Gastroesophageal sphincter (tissue), 4 donors: ENCODE data around the gene PCDHGA4. TPM values are rescaled to one million over a fixed set of nuclear protein-coding genes. Genes with fewer than 3 reads are reported as not detected.
"Not testable (repeated sequence)": the region's sequence is repeated elsewhere in the genome, so short reads cannot be mapped to it uniquely, and the experiment has no call there.

Experiments used
- ATAC-seq: fragments of 150-250 bp; one replicate; pipeline ENCODE4 v1.9.1; 2016; ENCODE audit warnings: mild to moderate bottlenecking, moderate library complexity
- H3K27ac ChIP-seq, 4 donors: fragments of 200-600 bp; sonication (generic) in 3 of 4; 1 replicate in 3 of 4; 2 replicates in 1 of 4; pipeline ENCODE4 v1.5.1; 2016 to 2019
- H3K27me3 ChIP-seq: fragments of 200-600 bp; sonication (generic); one replicate; pipeline ENCODE4 v1.5.1; 2019
- H3K36me3 ChIP-seq, 2 donors: fragments of 200-600 bp; sonication (generic); one replicate each; pipeline ENCODE4 v1.5.1; 2019; ENCODE audit warnings: control low read depth in 1 of 2
- H3K4me1 ChIP-seq, 3 donors: fragments of 200-600 bp; sonication (generic); 1 replicate in 2 of 3; 2 replicates in 1 of 3; pipeline ENCODE4 v1.5.1; 2016 to 2019; ENCODE audit warnings: control low read depth in 2 of 3
- H3K4me3 ChIP-seq, 2 donors: fragments of 200-600 bp; sonication (generic); one replicate each; pipeline ENCODE4 v1.5.1; 2019; ENCODE audit warnings: mild to moderate bottlenecking in 1 of 2, moderate library complexity in 1 of 2
- H3K9me3 ChIP-seq, 3 donors: fragments of 200-600 bp; sonication (generic); one replicate each; pipeline ENCODE4 v1.5.1; 2017 to 2019; ENCODE audit warnings: control low read depth in 2 of 3
- EP300 ChIP-seq: sonication (generic); formaldehyde crosslinking; IDR thresholded peaks from one replicate; pipeline ENCODE4 v1.6.1; 2017; ENCODE audit warnings: antibody characterized with exemption, mild to moderate bottlenecking
- POLR2A ChIP-seq, 2 donors: fragments of 450-650 bp; IDR thresholded peaks; one replicate each; pipeline ENCODE4 v1.6.1; 2017; ENCODE audit warnings: antibody characterized with exemption in 2 of 2, mild to moderate bottlenecking in 2 of 2, moderate library complexity in 1 of 2
- POLR2AphosphoS5 ChIP-seq: sonication (generic); formaldehyde crosslinking; IDR thresholded peaks from one replicate; pipeline ENCODE4 v1.6.1; 2017; ENCODE audit warnings: antibody characterized with exemption
- WGBS, 2 donors: methylation state at CpG; one replicate each; pipeline ENCODE4 v1.1.5; 2018; ENCODE audit warnings: low coverage in 1 of 2; 5-methylcytosine and 5-hydroxymethylcytosine counted together
- total RNA-seq, 4 donors: library from RNA; depleted of rRNA; stranded (reverse); fragments of >200 nt; gene quantifications; one replicate each; pipeline ENCODE4 v1.1.0, GENCODE V29; 2016
- TF ChIP-seq, protein P1 (sequence below), 4 experiments: fragments of 200-600 bp in 2 of 4; fragments of 450-650 bp in 2 of 4; sonication (generic) in 1 of 4; IDR thresholded peaks; one replicate each; pipeline ENCODE4 v1.5.1; 2017 to 2019; ENCODE audit warnings: antibody characterized with exemption in 4 of 4, mild to moderate bottlenecking in 2 of 4, moderate library complexity in 2 of 4

The PCDHGA4 gene
- total RNA-seq, 4 donors from 2014 or later: 2.4 to 12.0 (median 6.3) TPM

DNA sequence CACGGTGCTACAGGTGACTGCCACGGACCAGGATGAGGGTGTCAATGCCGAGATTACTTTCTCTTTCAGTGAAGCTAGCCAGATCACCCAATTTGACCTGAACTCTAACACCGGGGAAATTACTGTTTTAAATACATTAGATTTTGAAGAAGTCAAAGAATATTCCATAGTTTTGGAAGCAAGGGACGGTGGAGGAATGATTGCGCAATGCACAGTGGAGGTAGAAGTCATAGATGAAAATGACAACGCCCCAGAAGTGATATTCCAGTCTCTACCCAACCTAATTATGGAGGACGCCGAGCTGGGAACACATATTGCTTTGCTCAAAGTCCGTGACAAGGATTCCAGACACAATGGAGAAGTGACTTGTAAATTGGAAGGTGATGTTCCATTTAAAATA, 33.8 kb downstream of the PCDHGA4 start:
- H3K4me1 ChIP-seq: no peaks in the 10 kb centered on the region
- H3K4me3 ChIP-seq: no peak overlapping the region
- no peak for ATAC-seq
- H3K27me3 ChIP-seq: no peaks in the 10 kb centered on the region
- no peak overlapping the region for H3K27ac ChIP-seq
- H3K9me3 ChIP-seq: peaks cover 2 to 99% (median 7%) of the 10 kb centered on the region in 3 donors
- WGBS, 2 donors: 18 to 51% methylated on average over 6 to 9 of the region's 10 CpGs
- TF ChIP-seq EP300: no peak
- TF ChIP-seq, protein P1, sequence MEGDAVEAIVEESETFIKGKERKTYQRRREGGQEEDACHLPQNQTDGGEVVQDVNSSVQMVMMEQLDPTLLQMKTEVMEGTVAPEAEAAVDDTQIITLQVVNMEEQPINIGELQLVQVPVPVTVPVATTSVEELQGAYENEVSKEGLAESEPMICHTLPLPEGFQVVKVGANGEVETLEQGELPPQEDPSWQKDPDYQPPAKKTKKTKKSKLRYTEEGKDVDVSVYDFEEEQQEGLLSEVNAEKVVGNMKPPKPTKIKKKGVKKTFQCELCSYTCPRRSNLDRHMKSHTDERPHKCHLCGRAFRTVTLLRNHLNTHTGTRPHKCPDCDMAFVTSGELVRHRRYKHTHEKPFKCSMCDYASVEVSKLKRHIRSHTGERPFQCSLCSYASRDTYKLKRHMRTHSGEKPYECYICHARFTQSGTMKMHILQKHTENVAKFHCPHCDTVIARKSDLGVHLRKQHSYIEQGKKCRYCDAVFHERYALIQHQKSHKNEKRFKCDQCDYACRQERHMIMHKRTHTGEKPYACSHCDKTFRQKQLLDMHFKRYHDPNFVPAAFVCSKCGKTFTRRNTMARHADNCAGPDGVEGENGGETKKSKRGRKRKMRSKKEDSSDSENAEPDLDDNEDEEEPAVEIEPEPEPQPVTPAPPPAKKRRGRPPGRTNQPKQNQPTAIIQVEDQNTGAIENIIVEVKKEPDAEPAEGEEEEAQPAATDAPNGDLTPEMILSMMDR (IDR thresholded peaks at IDR 0.05): no peak
- no peak for TF ChIP-seq POLR2A (IDR thresholded peaks at IDR 0.05)
- no peak for TF ChIP-seq POLR2AphosphoS5
- peaks cover 0 to 18% of the 10 kb centered on the region in 2 donors for H3K36me3 ChIP-seq

DNA sequence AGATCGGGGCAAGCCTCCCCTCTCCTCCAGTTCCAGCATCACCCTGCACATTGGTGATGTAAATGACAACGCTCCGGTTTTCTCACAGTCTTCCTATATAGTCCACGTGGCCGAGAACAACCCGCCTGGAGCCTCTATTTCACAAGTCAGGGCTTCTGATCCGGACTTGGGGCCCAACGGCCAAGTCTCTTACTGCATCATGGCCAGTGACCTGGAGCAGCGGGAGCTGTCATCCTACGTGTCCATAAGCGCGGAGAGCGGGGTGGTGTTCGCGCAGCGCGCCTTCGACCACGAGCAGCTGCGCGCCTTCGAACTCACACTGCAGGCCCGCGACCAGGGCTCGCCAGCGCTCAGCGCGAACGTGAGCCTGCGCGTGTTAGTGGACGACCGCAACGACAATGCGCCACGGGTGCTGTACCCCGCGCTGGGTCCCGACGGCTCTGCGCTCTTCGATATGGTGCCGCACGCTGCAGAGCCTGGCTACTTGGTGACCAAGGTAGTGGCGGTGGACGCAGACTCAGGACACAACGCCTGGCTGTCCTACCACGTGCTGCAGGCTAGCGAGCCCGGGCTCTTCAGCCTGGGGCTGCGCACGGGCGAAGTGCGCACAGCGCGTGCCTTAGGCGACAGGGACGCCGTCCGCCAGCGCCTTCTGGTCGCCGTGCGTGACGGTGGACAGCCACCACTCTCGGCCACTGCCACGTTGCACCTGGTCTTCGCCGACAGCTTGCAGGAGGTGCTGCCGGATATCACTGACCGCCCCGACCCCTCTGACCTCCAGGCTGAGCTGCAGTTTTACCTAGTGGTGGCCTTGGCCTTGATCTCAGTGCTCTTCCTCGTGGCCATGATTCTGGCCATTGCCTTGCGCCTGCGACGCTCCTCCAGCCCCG, 34.6 kb downstream of the PCDHGA4 start:
- H3K4me3 ChIP-seq: no peak overlapping the region
- TF ChIP-seq POLR2AphosphoS5 (no peak), EP300 (no peak), POLR2A (IDR thresholded peaks at IDR 0.05) (no peak)
- TF ChIP-seq, protein P1 (IDR thresholded peaks at IDR 0.05): no peak
- peaks cover 0 to 18% of the 10 kb centered on the region in 2 donors for H3K36me3 ChIP-seq
- ATAC-seq: no peak
- H3K4me1 ChIP-seq: no peaks in the 10 kb centered on the region
- H3K9me3 ChIP-seq: peaks cover 2 to 99% (median 6%) of the 10 kb centered on the region in 3 donors
- H3K27me3 ChIP-seq: no peaks in the 10 kb centered on the region
- WGBS, 2 donors: 10 to 31% methylated on average over 2 to 7 of the region's 77 CpGs
- H3K27ac ChIP-seq: no peak overlapping the region

GRCh38 chr5:141392429-141393198, 37.8 kb downstream of the PCDHGA4 start, which contains the start of gene PCDHGA8:
Gene PCDHGA8 (plus strand): TSS chr5:141392633. CDS start chr5:141392814, 181 bp downstream.
- H3K27ac ChIP-seq: no peak within 1 kb of the TSS
- no peaks in the 10 kb centered on the region for H3K4me1 ChIP-seq
- H3K4me3 ChIP-seq: no peak within 1 kb of the TSS
- whole genome bisulfite sequencing, 2 donors: 30 to 33% methylated on average over 23 to 24 of the region's 38 CpGs
- H3K36me3 ChIP-seq: peaks cover 0 to 18% of the 10 kb centered on the region in 2 donors
- no peak for ATAC-seq
- no peaks in the 10 kb centered on the region for H3K27me3 ChIP-seq
- TF ChIP-seq, protein P1 (IDR thresholded peaks at IDR 0.05): no peak
- no peak for TF ChIP-seq POLR2AphosphoS5
- TF ChIP-seq POLR2A (IDR thresholded peaks at IDR 0.05): no peak
- TF ChIP-seq EP300: no peak
- H3K9me3 ChIP-seq: peaks cover 0 to 99% (median 6%) of the 10 kb centered on the region in 3 donors

DNA sequence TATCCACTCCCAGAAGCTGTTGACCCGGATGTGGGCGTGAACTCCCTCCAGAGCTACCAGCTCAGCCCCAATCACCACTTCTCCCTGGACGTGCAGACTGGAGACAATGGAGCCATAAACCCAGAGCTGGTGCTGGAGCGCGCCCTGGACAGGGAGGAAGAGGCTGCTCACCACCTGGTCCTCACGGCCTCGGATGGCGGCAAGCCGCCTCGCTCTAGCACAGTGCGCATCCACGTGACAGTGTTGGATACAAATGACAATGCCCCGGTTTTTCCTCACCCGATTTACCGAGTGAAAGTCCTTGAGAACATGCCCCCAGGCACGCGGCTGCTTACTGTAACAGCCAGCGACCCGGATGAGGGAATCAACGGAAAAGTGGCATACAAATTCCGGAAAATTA, 38.4 kb downstream of the PCDHGA4 start:
- ATAC-seq: no peak
- Histone ChIP-seq H3K4me3 (no peak overlapping the region), H3K27ac (no peak overlapping the region), H3K9me3 (peaks cover 0 to 98% (median 6%) of the 10 kb centered on the region in 3 donors), H3K27me3 (no peaks in the 10 kb centered on the region), H3K36me3 (peaks cover 0 to 18% of the 10 kb centered on the region in 2 donors), H3K4me1 (no peaks in the 10 kb centered on the region)
- TF ChIP-seq POLR2AphosphoS5 (no peak), POLR2A (IDR thresholded peaks at IDR 0.05) (no peak), EP300 (no peak)
- TF ChIP-seq, protein P1 (IDR thresholded peaks at IDR 0.05): no peak
- WGBS, 2 donors: 37 to 63% methylated on average over 4 to 10 of the region's 21 CpGs

DNA sequence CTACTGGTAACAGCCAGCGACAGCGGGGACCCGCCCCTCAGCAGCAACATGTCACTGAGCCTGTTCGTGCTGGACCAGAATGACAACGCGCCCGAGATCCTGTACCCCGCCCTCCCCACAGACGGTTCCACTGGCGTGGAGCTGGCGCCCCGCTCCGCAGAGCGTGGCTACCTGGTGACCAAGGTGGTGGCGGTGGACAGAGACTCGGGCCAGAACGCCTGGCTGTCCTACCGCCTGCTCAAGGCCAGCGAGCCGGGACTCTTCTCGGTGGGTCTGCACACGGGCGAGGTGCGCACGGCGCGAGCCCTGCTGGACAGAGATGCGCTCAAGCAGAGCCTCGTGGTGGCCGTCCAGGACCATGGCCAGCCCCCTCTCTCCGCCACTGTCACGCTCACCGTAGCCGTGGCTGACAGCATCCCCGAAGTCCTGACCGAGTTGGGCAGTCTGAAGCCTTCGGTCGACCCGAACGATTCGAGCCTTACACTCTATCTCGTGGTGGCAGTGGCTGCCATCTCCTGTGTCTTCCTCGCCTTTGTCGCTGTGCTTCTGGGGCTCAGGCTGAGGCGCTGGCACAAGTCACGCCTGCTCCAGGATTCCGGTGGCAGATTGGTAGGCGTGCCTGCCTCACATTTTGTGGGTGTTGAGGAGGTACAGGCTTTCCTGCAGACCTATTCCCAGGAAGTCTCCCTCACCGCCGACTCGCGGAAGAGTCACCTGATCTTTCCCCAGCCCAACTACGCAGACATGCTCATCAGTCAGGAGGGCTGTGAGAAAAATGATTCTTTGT, 39.8 kb downstream of the PCDHGA4 start:
- not testable (repeated sequence) for H3K27ac ChIP-seq, H3K27me3 ChIP-seq, H3K4me3 ChIP-seq, ATAC-seq, H3K4me1 ChIP-seq
- WGBS, 2 donors: 28 to 36% methylated on average over 8 to 9 of the region's 53 CpGs
- H3K9me3 ChIP-seq: peaks cover 0 to 98% (median 6%) of the 10 kb centered on the region in 3 donors
- peaks cover 0 to 17% of the 10 kb centered on the region in 2 donors for H3K36me3 ChIP-seq
